GM12878 (cell line): ENCODE measurements around the gene GFRA4. TPM values are rescaled to one million over a fixed set of nuclear protein-coding genes. Genes with fewer than 3 reads are reported as not detected.

Experiments used
- ATAC-seq: fragments of 200-7000 bp; cut with Tn5 transposase; 3 replicates; pipeline ENCODE4 v1.9.1; 2020; ENCODE audit warnings: mild to moderate bottlenecking, moderate library complexity
- BruUV-seq: library from RNA; stranded (reverse); fragments of 400-500 nt; replicated peaks from 2 replicates; lab custom pipeline; 2021; lab: Mats Ljungman, UMichigan
- CTCF ChIA-PET: fragments of 300-600 bp; sonication (Branson Sonifier 250); formaldehyde crosslinking; extraction: SDS; loops from one replicate; lab custom pipeline; 2021; ENCODE audit warnings: inconsistent platforms; lab: Yijun Ruan, JAX
- POLR2A ChIA-PET: fragments of 350-600 bp; formaldehyde crosslinking; extraction: SDS; loops from one replicate; lab custom pipeline; 2021; ENCODE audit warnings: inconsistent platforms; lab: Charles Lee
- RAD21 ChIA-PET: fragments of 300-600 bp; sonication (Branson Sonifier 250); formaldehyde crosslinking; loops from one replicate; lab custom pipeline; 2023; ENCODE audit warnings: antibody characterized with exemption; ENCODE audit not compliant: unreplicated experiment; lab: Charles Lee
- SMC1A ChIA-PET: fragments of 300-600 bp; sonication (Branson Sonifier 250); formaldehyde crosslinking; loops from one replicate; lab custom pipeline; 2023; ENCODE audit not compliant: unreplicated experiment, uncharacterized antibody; lab: Charles Lee
- DNase-seq: peaks from one replicate; pipeline ENCODE4 v3.0.0-alpha.2; 2011; ENCODE audit warnings: low read depth, low spot score
- FAIRE-seq: peaks from 3 replicates; lab custom pipeline; 2011; peaks lifted over from hg19 to GRCh38; lab: Jason Lieb, UNC
- H2AFZ ChIP-seq: 2 replicates; pipeline ENCODE4 v1.6.0; 2011; ENCODE audit warnings: low read depth, low read length, control low read depth; ENCODE audit not compliant: control insufficient read depth
- H3K27ac ChIP-seq: 2 replicates; pipeline ENCODE4 v1.5.1; 2011; ENCODE audit warnings: control low read depth; ENCODE audit not compliant: control insufficient read depth, insufficient read depth
- H3K27me3 ChIP-seq, 2 experiments: replicated peaks in 1 of 2; 2 replicates each; pipeline versions ENCODE4 v1.6.0 to v1.6.1; 2011; ENCODE audit warnings: low read length in 1 of 2; ENCODE audit not compliant: control insufficient read depth in 2 of 2, insufficient read depth in 2 of 2
- H3K36me3 ChIP-seq, 2 experiments: 2 replicates each; pipeline ENCODE4 v1.5.1; 2011; ENCODE audit warnings: low read length in 1 of 2; ENCODE audit not compliant: control insufficient read depth in 2 of 2, insufficient read depth in 2 of 2
- H3K4me1 ChIP-seq: 2 replicates; pipeline ENCODE4 v1.6.1; 2011; ENCODE audit warnings: mild to moderate bottlenecking, low read length, moderate library complexity, mixed read lengths; ENCODE audit not compliant: control insufficient read depth, insufficient read depth
- H3K4me2 ChIP-seq: 2 replicates; pipeline ENCODE4 v1.6.0; 2011; ENCODE audit warnings: control low read depth; ENCODE audit not compliant: control insufficient read depth, insufficient read depth
- H3K4me3 ChIP-seq: fragments of 200-600 bp; sonication (generic); 2 replicates; pipeline ENCODE4 v1.5.1; 2016
- H3K79me2 ChIP-seq: 2 replicates; pipeline ENCODE4 v1.6.0; 2011; ENCODE audit warnings: low read length; ENCODE audit not compliant: control insufficient read depth, insufficient read depth
- H3K9ac ChIP-seq: 2 replicates; pipeline ENCODE4 v1.8.0; 2011; ENCODE audit warnings: low read length, control low read depth, mixed read lengths; ENCODE audit not compliant: control insufficient read depth, insufficient read depth
- H3K9me3 ChIP-seq: replicated peaks from 3 replicates; pipeline ENCODE4 v1.5.1; 2011; ENCODE audit warnings: mild to moderate bottlenecking, low read length; ENCODE audit not compliant: control insufficient read depth, insufficient read depth
- H4K20me1 ChIP-seq: 2 replicates; pipeline ENCODE4 v1.6.0; 2011; ENCODE audit not compliant: control insufficient read depth, insufficient read depth
- CHD1 ChIP-seq: IDR thresholded peaks from 2 replicates; pipeline ENCODE4 v1.6.1; 2012; ENCODE audit warnings: low read depth, low read length, improper control_type of control experiment
- FOXK2 ChIP-seq: fragments of 450-650 bp; IDR thresholded peaks from 2 replicates; pipeline ENCODE4 v1.6.1; 2017; ENCODE audit warnings: mild to moderate bottlenecking, moderate library complexity
- MYB ChIP-seq: fragments of 150-350 bp; IDR thresholded peaks from 2 replicates; pipeline ENCODE4 v1.6.1; 2014; ENCODE audit warnings: mild to moderate bottlenecking, low read depth, low read length, borderline replicate concordance
- NFXL1 ChIP-seq: fragments of 450-650 bp; IDR thresholded peaks from 2 replicates; pipeline ENCODE4 v1.6.1; 2017; ENCODE audit warnings: antibody characterized with exemption, mild to moderate bottlenecking, borderline replicate concordance
- POLR2AphosphoS2 ChIP-seq: IDR thresholded peaks from 2 replicates; pipeline ENCODE4 v1.6.1; 2011; ENCODE audit warnings: low read depth, mild to moderate bottlenecking, low read length, improper control_type of control experiment, moderate library complexity
- RUNX3 ChIP-seq: IDR thresholded peaks from 2 replicates; pipeline ENCODE4 v1.6.1; 2012; ENCODE audit warnings: low read length, inconsistent platforms
- SMAD5 ChIP-seq: IDR thresholded peaks from 2 replicates; pipeline ENCODE4 v1.6.1; 2016; ENCODE audit warnings: antibody characterized with exemption, low read depth
- SREBF2 ChIP-seq: IDR thresholded peaks from 2 replicates; pipeline ENCODE4 v1.6.1; 2012; ENCODE audit warnings: mild to moderate bottlenecking, low read length
- ZBED1 ChIP-seq: IDR thresholded peaks from 2 replicates; pipeline ENCODE4 v1.6.1; 2016; ENCODE audit warnings: borderline replicate concordance
- WGBS: methylation state at CpG from one replicate; pipeline ENCODE4 v1.1.6; 2016; ENCODE audit warnings: low lambda C conversion rate; ENCODE audit not compliant: insufficient replicate concordance, insufficient coverage; ENCODE audit errors: missing lambda C conversion rate; 5-methylcytosine and 5-hydroxymethylcytosine counted together
- in situ Hi-C: fragments of 300-500 bp; cut with MboI; formaldehyde crosslinking; loops from 9 replicates; pipeline ENCODE4 v1.14.3; 2018; ENCODE audit warnings: mixed read lengths
- intact Hi-C: fragments of 100-400 bp; cut with micrococcal nuclease; formaldehyde crosslinking; loops from one replicate; pipeline ENCODE4 v1.14.2; 2022; ENCODE audit not compliant: unreplicated experiment
- polyA plus RNA-seq, 11 experiments: library from polyadenylated mRNA; depleted of rRNA in 4 of 11; unstranded in 6 of 11; stranded (reverse) in 5 of 11; fragments of >200 nt; fragmentation: Nextera tagmentation in 4 of 11; fragmentation: Illumina TruSeq in 1 of 11; extraction: Ambion mirVana in 4 of 11; extraction: Trizol in 1 of 11; gene quantifications; 1 replicate in 1 of 11; 2 replicates in 10 of 11; pipeline versions ENCODE4 v1.2.1 to v1.2.3, GENCODE V29; 2011 to 2016; ENCODE audit warnings: inconsistent platforms in 2 of 11, missing spikeins in 2 of 11, low read depth in 1 of 11
- total RNA-seq, 4 experiments: library from RNA; depleted of rRNA in 3 of 4; stranded (reverse); fragments of >200 nt in 3 of 4; fragmentation: Illumina TruSeq in 1 of 4; extraction: Trizol in 1 of 4; gene quantifications; 2 replicates each; pipeline versions ENCODE4 v1.2.1 to v1.2.3, GENCODE V29; 2013 to 2021
- TF ChIP-seq, protein P1 (sequence below): IDR thresholded peaks from 2 replicates; pipeline ENCODE4 v1.6.1; 2011; ENCODE audit warnings: borderline replicate concordance, low read depth, mild to moderate bottlenecking, moderate library complexity, mixed read lengths, low read length; ENCODE audit not compliant: insufficient read depth; ENCODE audit errors: extremely low read length

Gene GFRA4
- total and polyA plus RNA-seq, 10 of the 15 experiments (the other 5 are each of a cell fraction or from before 2014, with no cell fraction given) = 0.04 TPM; not detected in 9

DNA sequence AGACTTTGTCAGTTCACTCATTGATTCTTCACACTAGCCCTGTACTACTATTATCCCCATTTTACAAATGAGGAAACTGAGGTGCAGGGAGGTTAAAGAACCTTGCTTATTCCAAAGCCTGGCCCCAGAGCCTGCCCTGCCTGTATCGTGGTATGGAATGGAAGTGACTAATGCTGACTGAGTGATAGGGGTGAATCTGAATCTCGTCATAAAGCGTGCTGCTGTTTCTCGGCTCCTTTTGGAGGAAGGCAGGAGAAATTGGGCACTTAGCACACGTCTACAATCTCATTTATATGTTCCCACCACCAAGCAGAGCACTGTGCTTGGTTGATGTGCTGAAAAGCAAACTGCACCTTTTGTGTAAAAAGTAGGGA lies 17.1 kb downstream of the GFRA4 start:
- ATAC-seq (no peak), FAIRE-seq (no peak), DNase-seq (no peak)
- no peak overlapping the region for H2AFZ ChIP-seq
- intact Hi-C loops = no loop called here
- H3K9me3 ChIP-seq = no peaks in the 10 kb centered on the region
- H3K4me3 ChIP-seq = no peak overlapping the region
- no peak overlapping the region for H3K4me2 ChIP-seq
- RAD21 ChIA-PET = no interaction called here
- H3K79me2 ChIP-seq = no peaks in the 10 kb centered on the region
- no TSS peak for BruUV-seq
- no peaks in the 10 kb centered on the region for H3K4me1 ChIP-seq
- no peaks in the 10 kb centered on the region for H3K27me3 ChIP-seq
- SMC1A ChIA-PET = no interaction called here
- no peak overlapping the region for H3K9ac ChIP-seq
- H3K27ac ChIP-seq = no peak overlapping the region
- CTCF ChIA-PET = no interaction called here
- TF ChIP-seq SREBF2 (no peak), CHD1 (no peak), MYB (no peak)
- TF ChIP-seq, protein P1, sequence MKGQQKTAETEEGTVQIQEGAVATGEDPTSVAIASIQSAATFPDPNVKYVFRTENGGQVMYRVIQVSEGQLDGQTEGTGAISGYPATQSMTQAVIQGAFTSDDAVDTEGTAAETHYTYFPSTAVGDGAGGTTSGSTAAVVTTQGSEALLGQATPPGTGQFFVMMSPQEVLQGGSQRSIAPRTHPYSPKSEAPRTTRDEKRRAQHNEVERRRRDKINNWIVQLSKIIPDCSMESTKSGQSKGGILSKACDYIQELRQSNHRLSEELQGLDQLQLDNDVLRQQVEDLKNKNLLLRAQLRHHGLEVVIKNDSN = no peak
- TF ChIP-seq, all 136 proteins: peak for 0
- WGBS = 56% methylated on average over 5 of the region's 5 CpGs
- POLR2A ChIA-PET = interaction anchor here (0.5 kb wide), 1 partner anchor 21 kb away, joined by 3 read pairs; no protein-coding TSS in a partner anchor
- peaks cover 0 to 3% of the 10 kb centered on the region in 2 experiments; a peak in 2 of 4 replicates for H3K36me3 ChIP-seq
- in situ Hi-C loops = no loop called here
- H4K20me1 ChIP-seq = no peaks in the 10 kb centered on the region

GRCh38 chr20:3645309-3646066 lies 17.7 kb downstream of the GFRA4 start:
- Histone ChIP-seq H3K27ac (no peak overlapping the region), H3K4me2 (no peak overlapping the region), H3K36me3 (peaks cover 0 to 3% of the 10 kb centered on the region in 2 experiments; a peak in 2 of 4 replicates), H3K27me3 (no peaks in the 10 kb centered on the region), H4K20me1 (no peaks in the 10 kb centered on the region), H3K79me2 (no peaks in the 10 kb centered on the region), H2AFZ (no peak overlapping the region), H3K9me3 (no peaks in the 10 kb centered on the region), H3K4me3 (no peak overlapping the region), H3K4me1 (no peaks in the 10 kb centered on the region), H3K9ac (no peak overlapping the region)
- ChIA-PET SMC1A (no interaction called here), POLR2A (no interaction called here), CTCF (no interaction called here), RAD21 (no interaction called here)
- intact Hi-C loops (no loop called here), in situ Hi-C loops (no loop called here)
- 90% methylated on average over 20 of the region's 20 CpGs for WGBS
- DNase-seq = no peak
- no peak for FAIRE-seq
- no peak for ATAC-seq
- TF ChIP-seq POLR2AphosphoS2 (no peak), SMAD5 (no peak), ZBED1 (no peak), RUNX3 (no peak), FOXK2 (no peak), NFXL1 (no peak)
- no TSS peak for BruUV-seq
